H1 (cell line): ENCODE measurements around the gene CSNK2B.

Source experiments
- POLR2AphosphoS5 ChIP-seq: IDR thresholded peaks from 2 replicates; pipeline ENCODE4 v1.6.1; 2011; ENCODE audit warnings: low read depth, low read length
- RAD21 ChIP-seq, 2 experiments: IDR thresholded peaks in 1 of 2; conservative IDR thresholded peaks in 1 of 2; 2 replicates each; pipeline ENCODE4 v1.6.1; 2011; ENCODE audit warnings: low read depth in 2 of 2, low read length in 2 of 2, improper control_type of control experiment in 1 of 2, inconsistent platforms in 1 of 2, mild to moderate bottlenecking in 1 of 2, moderate library complexity in 1 of 2
- RNF2 ChIP-seq: fragments of 200-900, 300-1000 bp; sonication (generic); IDR thresholded peaks from 2 replicates; pipeline ENCODE4 v1.7.1; 2016; ENCODE audit warnings: borderline replicate concordance, low read depth, mild to moderate bottlenecking, antibody characterized with exemption, low read length; ENCODE audit not compliant: poor library complexity, severe bottlenecking; ENCODE audit errors: missing control alignments

DNA sequence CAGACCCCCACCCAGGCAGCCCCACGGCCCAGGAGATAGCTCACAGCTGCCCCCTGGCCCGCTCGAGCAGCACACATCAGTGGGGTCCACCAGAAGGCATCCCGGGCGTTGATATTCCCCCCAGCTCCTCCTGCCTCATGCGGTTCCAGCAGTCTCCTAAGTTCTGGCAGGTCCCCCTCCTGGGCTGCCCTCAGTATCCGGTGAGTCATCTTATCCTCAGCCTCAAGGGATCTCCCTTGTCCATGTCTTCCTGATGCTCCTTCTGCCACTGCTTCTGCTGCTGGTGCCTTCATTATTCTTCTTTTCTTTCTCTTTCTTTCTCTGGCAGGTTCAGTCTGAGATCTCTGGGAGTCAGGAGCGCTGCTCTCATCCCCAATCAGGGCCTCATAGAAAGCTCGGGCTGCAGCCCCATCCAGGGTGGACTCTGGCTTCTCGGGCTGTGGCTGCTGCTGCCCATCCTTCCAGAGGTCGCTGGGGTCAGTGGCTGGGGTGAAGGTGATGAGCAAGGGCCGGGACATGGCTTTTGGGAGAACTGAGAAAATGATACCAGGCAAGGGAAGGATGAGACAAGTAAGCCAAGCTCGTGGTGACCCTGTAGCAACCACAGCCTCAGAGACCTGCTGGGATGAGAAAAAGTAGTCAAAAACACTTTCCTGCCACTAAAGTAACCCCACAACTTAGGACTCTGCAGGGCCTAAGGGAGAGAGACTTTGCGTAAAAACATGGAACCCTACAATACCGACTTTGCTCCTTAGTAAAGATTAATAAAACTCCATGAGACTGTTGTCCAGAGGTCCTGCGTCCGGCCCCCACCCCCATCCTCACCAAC lies 1.7 kb upstream of the CSNK2B start:
- TF ChIP-seq RNF2 (no peak), POLR2AphosphoS5 (no peak), RAD21 (IDR thresholded peaks at IDR 0.05 in 1 of 2, conservative IDR thresholded peaks at IDR 0.05 in 1 of 2; ENCODE audit: low read depth in 2 of 2, low read length in 2 of 2) (no peak)
